H1 (cell line): ENCODE results near the gene MAGI2. TPM values are rescaled to one million over a fixed set of nuclear protein-coding genes. Genes with fewer than 3 reads are reported as not detected.

Experiments
- CTCF ChIA-PET: fragments of 300-600 bp; sonication (Branson Sonifier 250); formaldehyde crosslinking; loops from one replicate; lab custom pipeline; 2021; ENCODE audit not compliant: partially characterized antibody; lab: Charles Lee
- POLR2A ChIA-PET: fragments of 300-600 bp; sonication (Branson Sonifier 250); formaldehyde crosslinking; loops from one replicate; lab custom pipeline; 2021; ENCODE audit warnings: inconsistent platforms; ENCODE audit not compliant: partially characterized antibody; lab: Charles Lee
- DNase-seq, 2 experiments: peaks; one replicate each; pipeline versions ENCODE4 v3.0.0 to v3.0.0-alpha.2; 2010 to 2022; ENCODE audit warnings: low spot score in 2 of 2, low read depth in 1 of 2, mixed read lengths in 1 of 2
- FAIRE-seq: peaks from 2 replicates; lab custom pipeline; 2011; peaks lifted over from hg19 to GRCh38; lab: Jason Lieb, UNC
- H2AFZ ChIP-seq: 2 replicates; pipeline ENCODE4 v1.8.1; 2012; ENCODE audit warnings: low read length, inconsistent platforms
- H2AK5ac ChIP-seq: 2 replicates; pipeline ENCODE4 v1.6.1; 2013; ENCODE audit warnings: low read depth, low read length
- H2BK120ac ChIP-seq: replicated peaks from 2 replicates; pipeline ENCODE3; 2013; ENCODE audit warnings: low read depth, low read length, inconsistent platforms
- H2BK12ac ChIP-seq: 2 replicates; pipeline ENCODE4 v1.6.1; 2013; ENCODE audit warnings: low read depth, low read length
- H2BK15ac ChIP-seq: 2 replicates; pipeline ENCODE4 v1.6.1; 2013; ENCODE audit warnings: low read length
- H2BK20ac ChIP-seq: 2 replicates; pipeline ENCODE4 v1.6.1; 2013; ENCODE audit warnings: low read length
- H2BK5ac ChIP-seq: 2 replicates; pipeline ENCODE4 v1.6.1; 2013; ENCODE audit warnings: low read depth, low read length
- H3K14ac ChIP-seq: 2 replicates; pipeline ENCODE4 v1.6.1; 2013; ENCODE audit warnings: inconsistent platforms; ENCODE audit not compliant: insufficient read length
- H3K18ac ChIP-seq: 2 replicates; pipeline ENCODE4 v1.6.1; 2013; ENCODE audit warnings: low read length; ENCODE audit errors: extremely low read depth
- H3K23ac ChIP-seq: 2 replicates; pipeline ENCODE4 v1.6.1; 2013; ENCODE audit warnings: inconsistent platforms; ENCODE audit not compliant: insufficient read length
- H3K23me2 ChIP-seq: 2 replicates; pipeline ENCODE4 v1.6.1; 2013; ENCODE audit warnings: low read depth, low read length
- H3K27ac ChIP-seq: 2 replicates; pipeline ENCODE4 v1.6.1; 2011; ENCODE audit warnings: low read depth, low read length, inconsistent platforms
- H3K27me3 ChIP-seq, 4 experiments: replicated peaks in 1 of 4; 1 replicate in 1 of 4; 2 replicates in 3 of 4; pipeline versions ENCODE4 v1.6.1 to v1.8.1; 2011 to 2013; ENCODE audit warnings: low read length in 3 of 4, mild to moderate bottlenecking in 3 of 4, inconsistent platforms in 2 of 4, mixed read lengths in 2 of 4, moderate library complexity in 1 of 4; ENCODE audit not compliant: control insufficient read depth in 3 of 4, insufficient read depth in 3 of 4; ENCODE audit errors: extremely low read depth in 1 of 4
- H3K36me3 ChIP-seq, 4 experiments: 2 replicates each; pipeline versions ENCODE4 v1.6.1 to v1.8.1; 2011 to 2013; ENCODE audit warnings: mild to moderate bottlenecking in 4 of 4, low read length in 3 of 4, moderate library complexity in 2 of 4, control low read depth in 1 of 4, inconsistent platforms in 1 of 4; ENCODE audit not compliant: insufficient read depth in 4 of 4, control insufficient read depth in 2 of 4
- H3K4ac ChIP-seq: replicated peaks from 2 replicates; pipeline ENCODE3; 2013; ENCODE audit warnings: low read length, low read depth, mixed read lengths, inconsistent platforms; ENCODE audit not compliant: insufficient read length
- H3K4me1 ChIP-seq, 4 experiments: replicated peaks in 1 of 4; 1 replicate in 1 of 4; 2 replicates in 3 of 4; pipeline versions ENCODE4 v1.6.1 to v1.8.1; 2011 to 2013; ENCODE audit warnings: low read length in 3 of 4, inconsistent platforms in 2 of 4, mixed read lengths in 1 of 4; ENCODE audit not compliant: insufficient read depth in 4 of 4, control insufficient read depth in 3 of 4
- H3K4me2 ChIP-seq, 2 experiments: 2 replicates each; pipeline versions ENCODE4 v1.6.1 to v1.8.1; 2011 to 2013; ENCODE audit warnings: low read depth in 2 of 2, low read length in 2 of 2, control low read depth in 1 of 2, inconsistent platforms in 1 of 2, mild to moderate bottlenecking in 1 of 2; ENCODE audit not compliant: insufficient read depth in 1 of 2
- H3K4me3 ChIP-seq, 4 experiments: fragments of 200-600, 300-600 bp in 1 of 4; sonication (generic), shearing (Covaris generic), sonication (Bioruptor Twin) in 1 of 4; 2 replicates each; pipeline versions ENCODE4 v1.5.1 to v1.8.1; 2011 to 2016; ENCODE audit warnings: low read length in 4 of 4, low read depth in 3 of 4, control low read depth in 2 of 4, inconsistent platforms in 2 of 4, mild to moderate bottlenecking in 2 of 4, mixed read lengths in 1 of 4, moderate library complexity in 1 of 4; ENCODE audit not compliant: insufficient read depth in 2 of 4; ENCODE audit errors: extremely low read depth in 1 of 4
- H3K56ac ChIP-seq: replicated peaks from 2 replicates; pipeline ENCODE3; 2013; ENCODE audit warnings: low read depth, mild to moderate bottlenecking, mixed read lengths, low read length, inconsistent platforms; ENCODE audit not compliant: insufficient read length
- H3K79me1 ChIP-seq: 2 replicates; pipeline ENCODE4 v1.6.1; 2013; ENCODE audit warnings: low read depth, low read length, control low read depth
- H3K79me2 ChIP-seq, 2 experiments: 2 replicates each; pipeline versions ENCODE4 v1.6.1 to v1.8.1; 2012 to 2013; ENCODE audit warnings: low read length in 2 of 2, mild to moderate bottlenecking in 2 of 2, inconsistent platforms in 1 of 2; ENCODE audit not compliant: insufficient read depth in 2 of 2, control insufficient read depth in 1 of 2
- H3K9ac ChIP-seq, 4 experiments: replicated peaks in 1 of 4; 1 replicate in 1 of 4; 2 replicates in 3 of 4; pipeline versions ENCODE4 v1.6.1 to v1.8.1; 2011 to 2013; ENCODE audit warnings: low read depth in 3 of 4, low read length in 3 of 4, control low read depth in 2 of 4, mild to moderate bottlenecking in 2 of 4, moderate library complexity in 2 of 4, inconsistent platforms in 1 of 4; ENCODE audit errors: extremely low read depth in 1 of 4
- H3K9me3 ChIP-seq, 2 experiments: 2 replicates each; pipeline versions ENCODE4 v1.6.1 to v1.8.1; 2012 to 2013; ENCODE audit warnings: mild to moderate bottlenecking in 2 of 2, moderate library complexity in 2 of 2, control low read depth in 1 of 2, inconsistent platforms in 1 of 2, low read depth in 1 of 2, low read length in 1 of 2, mixed read lengths in 1 of 2; ENCODE audit not compliant: insufficient read depth in 2 of 2
- H4K20me1 ChIP-seq, 2 experiments: replicated peaks in 1 of 2; 2 replicates each; pipeline versions ENCODE3 to v1.8.1; 2011 to 2013; ENCODE audit warnings: inconsistent platforms in 2 of 2, low read length in 2 of 2, mild to moderate bottlenecking in 1 of 2; ENCODE audit not compliant: insufficient read depth in 2 of 2, control insufficient read depth in 1 of 2
- H4K5ac ChIP-seq: 2 replicates; pipeline ENCODE4 v1.6.1; 2013; ENCODE audit warnings: low read length, low read depth, mixed read lengths, inconsistent platforms; ENCODE audit not compliant: insufficient read length
- H4K8ac ChIP-seq: 2 replicates; pipeline ENCODE4 v1.8.0; 2013; ENCODE audit warnings: mild to moderate bottlenecking, moderate library complexity, low read length, inconsistent platforms; ENCODE audit not compliant: insufficient read depth; ENCODE audit errors: extremely low read depth
- H4K91ac ChIP-seq: replicated peaks from 2 replicates; pipeline ENCODE3; 2013; ENCODE audit warnings: low read length, mixed read lengths, inconsistent platforms; ENCODE audit not compliant: insufficient read length
- BACH1 ChIP-seq: IDR thresholded peaks from 2 replicates; pipeline ENCODE4 v1.6.1; 2012; ENCODE audit warnings: low read length, improper control_type of control experiment
- BCL11A ChIP-seq, 2 experiments: IDR thresholded peaks; one replicate each; pipeline ENCODE4 v1.6.1; 2011; ENCODE audit warnings: low read depth in 2 of 2, low read length in 2 of 2, mild to moderate bottlenecking in 2 of 2
- EP300 ChIP-seq, 2 experiments: IDR thresholded peaks; 1 replicate in 1 of 2; 2 replicates in 1 of 2; pipeline ENCODE4 v1.6.1; 2011 to 2012; ENCODE audit warnings: low read depth in 2 of 2, low read length in 2 of 2, mild to moderate bottlenecking in 2 of 2, borderline replicate concordance in 1 of 2, inconsistent platforms in 1 of 2, moderate library complexity in 1 of 2
- POU5F1 ChIP-seq: IDR thresholded peaks from 2 replicates; pipeline ENCODE4 v1.6.1; 2011; ENCODE audit warnings: low read depth, mild to moderate bottlenecking, low read length, moderate library complexity
- SIRT6 ChIP-seq: IDR thresholded peaks from one replicate; pipeline ENCODE4 v1.7.1; 2012; ENCODE audit warnings: low read length, inconsistent platforms
- WGBS, 2 experiments: shearing (Covaris generic) in 1 of 2; methylation state at CpG; one replicate each; pipeline versions ENCODE4 v1.1.6 to v1.1.7; 2013 to 2015; ENCODE audit warnings: low lambda C conversion rate in 2 of 2, mixed read lengths in 2 of 2, inconsistent platforms in 1 of 2, low coverage in 1 of 2, missing lambda C conversion rate in 1 of 2; ENCODE audit not compliant: insufficient replicate concordance in 2 of 2, insufficient coverage in 1 of 2, insufficient read length in 1 of 2; ENCODE audit errors: extremely low coverage in 1 of 2, missing lambda C conversion rate in 1 of 2; 5-methylcytosine and 5-hydroxymethylcytosine counted together
- polyA plus RNA-seq, 7 experiments: library from polyadenylated mRNA; depleted of rRNA in 3 of 7; stranded (reverse) in 5 of 7; unstranded in 2 of 7; fragments of >200 nt in 5 of 7; fragments of 200-250 nt in 2 of 7; gene quantifications; 1 replicate in 5 of 7; 2 replicates in 1 of 7; 4 replicates in 1 of 7; pipeline versions ENCODE4 v1.2.1 to v1.2.3, GENCODE V29; 2011 to 2013; ENCODE audit warnings: missing spikeins in 2 of 7, mixed read lengths in 2 of 7
- total RNA-seq: library from RNA; stranded (reverse); fragmentation: NEBNext Ultra II Directional; extraction: Animal tissue kit (Norgen Biotek cat#: 25700); gene quantifications from 2 replicates; pipeline ENCODE4 v1.2.1, GENCODE V29; 2021

MAGI2 gene
- total and polyA plus RNA-seq, 2 of the 8 experiments (the other 6 are each of a cell fraction or from before 2014, with no cell fraction given): 6.0 to 27.3 TPM

DNA sequence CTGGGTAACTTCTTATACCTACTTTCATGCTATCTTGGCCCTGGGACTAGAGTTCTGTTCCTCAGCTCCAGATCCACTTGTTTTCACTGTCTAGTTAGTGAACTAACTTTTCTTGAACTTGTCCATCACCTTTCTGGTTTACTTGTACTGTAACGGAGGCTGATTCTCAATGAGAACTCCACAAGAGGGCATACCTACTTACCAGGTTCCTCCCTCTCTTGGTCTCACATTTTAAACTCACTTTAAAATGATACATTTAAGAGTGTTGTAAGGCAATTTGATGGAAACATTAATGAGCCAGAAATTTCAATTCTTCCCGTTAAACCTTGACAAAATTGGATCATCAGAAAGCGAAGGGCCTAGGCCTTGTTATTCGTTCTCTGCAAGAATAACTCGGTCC, 111.6 kb downstream of the MAGI2 start:
- H3K4ac ChIP-seq: no peak overlapping the region
- CTCF ChIA-PET: no interaction called here
- no peak for TF ChIP-seq POU5F1
- TF ChIP-seq SIRT6: no peak
- TF ChIP-seq BCL11A (IDR thresholded peaks at IDR 0.05; ENCODE audit: low read depth in 2 of 2, low read length in 2 of 2): no peak
- no peak for TF ChIP-seq EP300 (IDR thresholded peaks at IDR 0.05; ENCODE audit: borderline replicate concordance in 1 of 2, low read depth in 2 of 2, low read length in 2 of 2)
- TF ChIP-seq BACH1: no peak

More for the DNA sequence above, 111.6 kb downstream of the MAGI2 start:
- 88% methylated on average over 5 of the region's 5 CpGs; no CpG with 5 or more reads in 1 of the 2 experiments for WGBS, 2 experiments
- Histone ChIP-seq H3K9me3 (no peaks in the 10 kb centered on the region), H2BK5ac (no peak overlapping the region), H2AK5ac (no peak overlapping the region), H3K79me2 (no peaks in the 10 kb centered on the region), H3K4me3 (no peak overlapping the region), H2BK20ac (no peak overlapping the region), H2AFZ (no peak overlapping the region), H4K20me1 (no peaks in the 10 kb centered on the region), H3K23ac (no peak overlapping the region), H3K4me2 (no peak overlapping the region), H3K79me1 (no peaks in the 10 kb centered on the region), H2BK120ac (no peak overlapping the region), H3K23me2 (no peaks in the 10 kb centered on the region), H2BK15ac (no peak overlapping the region), H3K27ac (no peak overlapping the region), H3K56ac (no peak overlapping the region), H3K9ac (no peak overlapping the region), H2BK12ac (no peak overlapping the region), H3K27me3 (no peaks in the 10 kb centered on the region), H3K36me3 (no peaks in the 10 kb centered on the region), H3K18ac (no peak overlapping the region), H3K4me1 (peaks cover 0 to 2% (median 0%) of the 10 kb centered on the region in 4 experiments; a peak in 1 of 7 replicates), H4K5ac (no peak overlapping the region), H3K14ac (no peak overlapping the region), H4K91ac (no peak overlapping the region), H4K8ac (no peak overlapping the region)
- FAIRE-seq (no peak), DNase-seq (no peak)
- POLR2A ChIA-PET: no interaction called here
